ENCODE results near the gene VGLL1. TPM values are rescaled to one million over a fixed set of nuclear protein-coding genes. Genes with fewer than 3 reads are reported as not detected.

The VGLL1 gene, protein sequence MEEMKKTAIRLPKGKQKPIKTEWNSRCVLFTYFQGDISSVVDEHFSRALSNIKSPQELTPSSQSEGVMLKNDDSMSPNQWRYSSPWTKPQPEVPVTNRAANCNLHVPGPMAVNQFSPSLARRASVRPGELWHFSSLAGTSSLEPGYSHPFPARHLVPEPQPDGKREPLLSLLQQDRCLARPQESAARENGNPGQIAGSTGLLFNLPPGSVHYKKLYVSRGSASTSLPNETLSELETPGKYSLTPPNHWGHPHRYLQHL
- total RNA-seq = not detected

DNA sequence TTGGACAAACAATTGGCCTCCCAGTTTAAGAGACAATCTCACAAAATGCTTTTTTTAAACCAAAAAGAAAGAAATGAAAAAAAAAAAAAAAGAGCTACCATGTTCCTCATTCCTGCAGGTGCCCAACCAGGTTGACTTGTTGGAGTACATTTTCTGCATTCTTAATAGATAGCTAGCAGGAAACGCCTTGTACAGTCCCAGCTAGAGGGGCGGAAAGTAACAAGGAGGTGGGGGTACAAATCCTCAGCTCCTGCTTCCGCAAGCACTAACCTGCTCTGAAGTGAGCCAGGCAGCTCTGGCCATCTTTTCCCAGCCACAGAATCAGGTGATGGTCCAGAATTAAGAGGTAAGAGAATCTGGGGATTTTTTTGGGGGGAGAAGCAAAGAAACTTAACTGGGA is at the start of gene VGLL1:
Gene VGLL1 (plus strand): TSS at position 265 of the 400 bp plus-strand sequence. CDS start 3,806 bp downstream, outside the sequence.
- CTCF ChIA-PET = interaction anchor here (0.7 kb wide), 1 partner anchor 280 kb away, joined by 3 read pairs; no protein-coding TSS in a partner anchor
- no peak within 1 kb of the TSS for H3K27ac Mint-ChIP-seq
- no peaks in the 10 kb centered on the region for H3K27me3 Mint-ChIP-seq (ENCODE audit: low read depth)
- no peaks in the 10 kb centered on the region for H3K36me3 Mint-ChIP-seq (ENCODE audit: low read depth)
- intact Hi-C loops (cut with micrococcal nuclease) = no loop called here
- DNase-seq = no peak
- H3K9me3 Mint-ChIP-seq = no peaks in the 10 kb centered on the region
- no peak within 1 kb of the TSS for H3K4me3 Mint-ChIP-seq
- peaks cover 3% of the 10 kb centered on the region for H3K4me1 Mint-ChIP-seq (ENCODE audit: low read depth)

DNA sequence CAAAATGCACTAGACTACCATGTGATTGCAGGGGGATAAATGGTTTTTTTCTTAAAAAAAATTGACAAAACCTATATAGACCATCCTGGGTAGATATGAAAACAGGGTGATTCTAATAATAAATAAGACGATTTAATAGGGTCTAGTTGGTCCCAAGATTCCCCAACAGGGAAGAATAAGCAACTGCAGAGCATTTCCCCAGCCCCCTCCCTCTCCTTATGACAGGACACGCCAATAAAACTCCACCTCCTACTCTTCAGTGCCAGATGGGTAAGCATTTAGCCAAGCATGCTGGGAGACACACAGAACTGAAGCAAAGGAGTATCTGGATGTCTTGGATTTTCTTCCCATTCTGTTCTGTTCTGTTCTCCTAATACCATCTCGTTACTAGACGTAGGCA is 44.4 kb upstream of the VGLL1 start, which contains the start of gene BRS3:
Gene BRS3 (plus strand): TSS at position 301 of the 400 bp plus-strand sequence. CDS start 168 bp downstream, outside the sequence.
- no peaks in the 10 kb centered on the region for H3K36me3 Mint-ChIP-seq (ENCODE audit: low read depth)
- DNase-seq = no peak
- H3K4me3 Mint-ChIP-seq = no peak within 1 kb of the TSS
- H3K4me1 Mint-ChIP-seq (ENCODE audit: low read depth) = no peaks in the 10 kb centered on the region
- no peaks in the 10 kb centered on the region for H3K9me3 Mint-ChIP-seq
- CTCF ChIA-PET = no interaction called here
- intact Hi-C loops (cut with micrococcal nuclease) = no loop called here
- no peak within 1 kb of the TSS for H3K27ac Mint-ChIP-seq
- H3K27me3 Mint-ChIP-seq (ENCODE audit: low read depth) = peaks cover 15% of the 10 kb centered on the region

DNA sequence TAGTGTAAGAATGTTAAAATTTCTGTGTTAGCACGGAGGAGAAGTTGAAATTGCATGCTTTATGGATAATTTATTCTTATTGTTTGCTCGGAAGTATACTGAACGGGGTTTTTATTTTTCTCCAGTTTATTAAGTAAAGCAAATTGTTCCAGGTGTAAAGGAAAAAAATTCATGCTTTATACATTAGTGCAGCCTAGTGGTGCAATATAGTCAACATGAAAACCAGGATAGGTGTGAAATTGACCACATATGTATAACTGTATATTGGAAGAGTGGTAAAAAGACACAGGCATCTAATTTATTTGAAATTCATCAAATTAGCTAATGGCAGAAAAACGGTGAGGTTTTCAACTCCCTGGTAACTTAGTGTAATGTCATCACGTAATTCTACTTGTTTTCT is 43.3 kb upstream of the VGLL1 start:
- Mint-ChIP-seq H3K27me3 (ENCODE audit: low read depth) (peaks cover 13% of the 10 kb centered on the region), H3K9me3 (no peaks in the 10 kb centered on the region), H3K27ac (no peak overlapping the region), H3K4me3 (no peak overlapping the region), H3K4me1 (ENCODE audit: low read depth) (no peaks in the 10 kb centered on the region), H3K36me3 (ENCODE audit: low read depth) (no peaks in the 10 kb centered on the region)
- no peak for DNase-seq
- CTCF ChIA-PET = no interaction called here
- intact Hi-C loops (cut with micrococcal nuclease) = no loop called here

DNA sequence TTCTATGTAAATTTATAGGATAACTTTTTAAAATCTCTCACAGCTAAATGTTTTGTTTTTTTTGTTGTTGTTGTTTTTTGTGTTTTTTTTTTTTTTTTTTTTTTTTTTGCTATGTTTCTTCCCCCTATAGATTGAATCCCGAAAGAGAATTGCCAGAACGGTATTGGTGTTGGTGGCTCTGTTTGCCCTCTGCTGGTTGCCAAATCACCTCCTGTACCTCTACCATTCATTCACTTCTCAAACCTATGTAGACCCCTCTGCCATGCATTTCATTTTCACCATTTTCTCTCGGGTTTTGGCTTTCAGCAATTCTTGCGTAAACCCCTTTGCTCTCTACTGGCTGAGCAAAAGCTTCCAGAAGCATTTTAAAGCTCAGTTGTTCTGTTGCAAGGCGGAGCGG is 40.2 kb upstream of the VGLL1 start:
- Mint-ChIP-seq H3K4me1 (ENCODE audit: low read depth) (peaks cover 3% of the 10 kb centered on the region), H3K36me3 (ENCODE audit: low read depth) (no peaks in the 10 kb centered on the region), H3K27ac (no peak overlapping the region), H3K27me3 (ENCODE audit: low read depth) (peaks cover 13% of the 10 kb centered on the region), H3K9me3 (no peaks in the 10 kb centered on the region), H3K4me3 (no peak overlapping the region)
- DNase-seq = no peak
- CTCF ChIA-PET = interaction anchor here (0.6 kb wide), 1 partner anchor 60 kb away, joined by 5 read pairs; no protein-coding TSS in a partner anchor
- intact Hi-C loops (cut with micrococcal nuclease) = no loop called here

DNA sequence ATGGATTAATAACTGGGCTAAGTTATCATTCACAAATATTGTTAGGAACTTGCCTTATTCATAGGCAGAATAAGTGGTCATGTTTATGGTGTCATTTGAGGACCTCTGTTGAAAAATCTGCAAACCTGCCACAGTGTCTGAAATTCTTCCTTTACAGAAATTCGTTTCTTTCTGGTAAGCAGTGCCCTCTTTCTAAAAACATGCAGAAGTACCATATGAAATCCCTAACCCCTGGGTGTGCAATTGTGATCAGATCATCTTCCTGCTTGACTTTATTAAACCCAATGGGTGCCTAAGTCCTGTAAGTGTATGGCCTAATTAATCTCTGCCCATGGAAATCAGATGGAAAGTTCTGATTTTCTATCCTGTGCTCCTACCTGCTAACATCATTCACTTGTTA is 39.0 kb upstream of the VGLL1 start:
- no peaks in the 10 kb centered on the region for H3K36me3 Mint-ChIP-seq (ENCODE audit: low read depth)
- no peak for DNase-seq

DNA sequence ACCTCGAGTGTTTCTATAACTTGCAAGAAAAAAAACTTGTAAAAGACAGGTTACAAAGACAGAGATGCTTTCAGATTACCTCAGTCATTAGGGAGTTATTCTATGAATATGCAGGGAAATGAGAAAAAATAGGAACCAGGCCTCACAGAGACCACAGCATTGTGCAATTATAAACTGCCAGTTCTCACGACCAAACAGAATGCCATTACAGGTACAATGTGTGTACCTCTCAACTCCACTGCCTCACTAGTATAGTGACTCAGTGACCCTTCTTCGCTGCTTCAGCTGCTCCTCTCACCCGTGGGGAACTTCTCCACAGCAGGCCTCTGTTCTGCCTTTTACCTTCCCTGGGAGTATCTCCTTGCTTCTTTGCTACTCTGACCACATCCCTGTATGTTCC is 37.0 kb upstream of the VGLL1 start:
- Mint-ChIP-seq H3K4me3 (peak overlapping the region; percentile 18), H3K9me3 (no peaks in the 10 kb centered on the region), H3K27ac (no peak overlapping the region), H3K27me3 (ENCODE audit: low read depth) (peaks cover 5% of the 10 kb centered on the region), H3K4me1 (ENCODE audit: low read depth) (peaks cover 13% of the 10 kb centered on the region), H3K36me3 (ENCODE audit: low read depth) (peaks cover 2% of the 10 kb centered on the region)
- CTCF ChIA-PET = interaction anchor here (0.7 kb wide), 1 partner anchor 24 kb away, joined by 3 read pairs; no protein-coding TSS in a partner anchor
- intact Hi-C loops (cut with micrococcal nuclease) = loop anchor here (5.0 kb wide), 3 partner anchors 162 to 537 kb away; partner anchors contain the start of gene GPR101
- no peak for DNase-seq

More for the DNA sequence above, 39.0 kb upstream of the VGLL1 start:
- Mint-ChIP-seq H3K9me3 (no peaks in the 10 kb centered on the region), H3K27ac (no peak overlapping the region), H3K27me3 (ENCODE audit: low read depth) (peaks cover 13% of the 10 kb centered on the region), H3K4me1 (ENCODE audit: low read depth) (peaks cover 3% of the 10 kb centered on the region), H3K4me3 (no peak overlapping the region)
- CTCF ChIA-PET = no interaction called here
- intact Hi-C loops (cut with micrococcal nuclease) = no loop called here

DNA sequence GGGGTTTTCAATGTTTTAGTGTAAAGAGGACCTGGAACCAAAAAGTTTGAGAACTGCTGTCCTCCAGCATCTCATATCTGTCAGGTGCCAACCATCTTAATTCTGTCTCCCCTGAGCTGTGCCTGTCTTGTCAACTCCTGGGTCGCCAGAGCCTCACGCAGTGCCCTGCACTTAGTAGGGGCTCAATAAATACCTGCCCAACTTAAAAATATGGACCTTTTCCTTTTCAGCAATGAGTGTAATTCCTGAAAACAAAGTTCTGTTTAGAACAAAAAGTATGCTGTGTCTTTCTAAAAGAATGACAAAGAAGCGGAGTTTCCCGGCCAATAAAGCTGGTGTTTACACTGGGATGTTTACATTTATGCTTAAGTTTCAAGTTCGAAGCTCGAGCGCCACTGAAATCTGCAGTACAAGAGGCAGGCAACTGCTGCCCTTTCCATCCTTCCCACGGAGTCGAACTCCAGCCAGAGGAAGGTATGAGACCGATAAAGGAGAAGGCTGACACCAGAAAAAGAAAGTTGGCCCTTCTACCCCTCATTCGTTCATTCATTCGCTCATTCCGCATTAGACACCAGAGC is 35.7 kb upstream of the VGLL1 start:
- no peak for DNase-seq
- Mint-ChIP-seq H3K4me3 (peak overlapping the region; percentile 87), H3K4me1 (ENCODE audit: low read depth) (peaks cover 15% of the 10 kb centered on the region), H3K27ac (peak overlapping the region; percentile 94), H3K27me3 (ENCODE audit: low read depth) (no peaks in the 10 kb centered on the region), H3K36me3 (ENCODE audit: low read depth) (peaks cover 3% of the 10 kb centered on the region), H3K9me3 (no peaks in the 10 kb centered on the region)
- CTCF ChIA-PET = no interaction called here
- intact Hi-C loops (cut with micrococcal nuclease) = loop anchor here (1.0 to 5.0 kb wide), 12 partner anchors 89 to 975 kb away; partner anchors contain the start of genes FHL1, GPR101, INTS6L and MAP7D3

DNA sequence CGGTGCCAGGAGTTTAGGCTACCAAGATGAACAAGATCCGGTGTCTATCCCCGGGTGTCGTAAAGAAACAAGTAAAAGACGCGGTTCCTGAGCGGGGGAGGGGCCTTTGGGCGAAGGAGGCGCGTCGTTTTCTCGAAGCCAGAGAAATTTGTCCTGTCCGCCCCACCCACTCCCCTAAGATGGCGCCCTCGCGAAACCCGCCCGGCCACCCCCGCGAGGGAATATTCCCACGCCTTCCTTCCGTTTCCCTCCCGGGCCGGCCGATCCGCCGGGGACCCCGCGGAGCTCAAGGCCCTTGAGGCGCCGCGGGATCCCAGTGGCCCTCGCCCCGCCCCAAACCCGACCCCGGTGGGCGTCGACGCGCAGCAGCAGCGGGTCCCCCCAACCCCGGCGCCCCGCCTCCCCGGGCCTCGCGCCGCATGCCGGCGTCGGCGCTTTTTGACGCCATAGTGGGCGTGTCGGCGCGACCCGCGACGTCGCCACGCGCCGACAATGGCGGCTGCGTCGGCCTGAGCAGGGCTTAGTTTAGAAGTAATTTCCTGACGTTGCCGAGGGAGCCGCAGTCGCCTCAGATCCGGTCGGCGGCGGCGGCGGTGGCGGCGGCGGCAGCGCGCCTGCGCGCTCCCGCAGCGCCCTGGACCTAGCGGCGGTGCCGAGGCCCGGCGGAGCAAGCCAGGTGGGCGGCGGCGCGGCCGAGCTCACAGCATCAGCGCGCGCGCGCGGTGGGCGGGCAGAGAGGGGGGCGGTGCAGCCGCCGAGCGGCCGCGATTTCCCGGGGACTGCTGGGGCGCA is 35.1 kb upstream of the VGLL1 start:
- CTCF ChIA-PET = no interaction called here
- Mint-ChIP-seq H3K27ac (peak overlapping the region; percentile 94), H3K27me3 (ENCODE audit: low read depth) (no peaks in the 10 kb centered on the region), H3K9me3 (no peaks in the 10 kb centered on the region), H3K4me3 (peak overlapping the region; percentile 90), H3K4me1 (ENCODE audit: low read depth) (peaks cover 18% of the 10 kb centered on the region), H3K36me3 (ENCODE audit: low read depth) (peaks cover 6% of the 10 kb centered on the region)
- peak; percentile 93 for DNase-seq
- intact Hi-C loops (cut with micrococcal nuclease) = loop anchor here (1.0 to 5.0 kb wide), 16 partner anchors 80 to 976 kb away; partner anchors contain the start of genes FHL1, GPR101, INTS6L and MAP7D3

DNA sequence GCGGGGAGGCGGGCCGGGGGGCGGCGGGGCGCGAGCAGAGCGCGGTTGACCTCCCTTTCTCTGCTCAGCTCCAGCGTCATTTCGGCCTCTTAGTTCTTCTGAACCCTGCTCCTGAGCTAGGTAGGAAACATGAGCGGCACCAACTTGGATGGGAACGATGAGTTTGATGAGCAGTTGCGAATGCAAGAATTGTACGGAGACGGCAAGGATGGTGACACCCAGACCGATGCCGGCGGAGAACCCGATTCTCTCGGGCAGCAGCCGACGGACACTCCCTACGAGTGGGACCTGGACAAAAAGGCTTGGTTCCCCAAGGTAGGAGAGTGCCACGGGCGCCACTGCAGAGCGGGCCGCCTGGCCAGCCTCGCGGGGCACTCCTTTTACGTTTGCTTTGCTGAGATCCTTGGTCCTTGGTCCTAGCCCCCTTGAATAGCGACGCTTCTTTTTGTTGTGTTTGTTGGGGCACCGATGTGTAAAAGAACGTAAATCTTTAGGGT is 34.4 kb upstream of the VGLL1 start, which contains the start of gene HTATSF1:
Gene HTATSF1 (plus strand): TSS at position 37 of the 497 bp plus-strand sequence. CDS start 93 bp downstream, at position 130.
- H3K4me1 Mint-ChIP-seq (ENCODE audit: low read depth) = peaks cover 18% of the 10 kb centered on the region
- peak within 1 kb of the TSS; percentile 94 for H3K27ac Mint-ChIP-seq
- peak within 1 kb of the TSS; percentile 90 for H3K4me3 Mint-ChIP-seq
- no peak for DNase-seq
- CTCF ChIA-PET = no interaction called here
- intact Hi-C loops (cut with micrococcal nuclease) = loop anchor here (1.0 to 5.0 kb wide), 12 partner anchors 80 to 977 kb away; partner anchors contain the start of genes FHL1, GPR101, INTS6L and MMGT1
- peaks cover 6% of the 10 kb centered on the region for H3K36me3 Mint-ChIP-seq (ENCODE audit: low read depth)
- H3K9me3 Mint-ChIP-seq = no peaks in the 10 kb centered on the region
- H3K27me3 Mint-ChIP-seq (ENCODE audit: low read depth) = no peaks in the 10 kb centered on the region

DNA sequence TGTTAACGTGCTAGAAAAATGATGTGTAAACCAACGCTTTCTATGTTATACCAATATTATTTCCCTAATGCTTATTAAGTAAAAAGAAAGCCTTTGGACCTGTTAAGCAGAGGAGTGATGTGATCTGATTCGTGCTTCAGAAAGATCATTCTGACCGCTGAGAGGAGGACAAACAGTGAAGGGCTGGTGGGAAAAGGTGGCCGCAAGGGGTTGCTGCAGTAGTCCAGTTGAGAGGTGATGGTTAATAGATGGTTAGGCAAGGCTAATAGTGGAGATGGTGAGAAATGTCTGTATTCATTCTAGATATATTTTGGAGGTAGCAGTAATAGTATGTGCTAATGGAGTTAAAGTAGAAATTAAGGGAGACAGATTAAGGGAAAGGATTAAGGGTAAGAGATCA is 12.9 kb upstream of the VGLL1 start:
- no peaks in the 10 kb centered on the region for H3K36me3 Mint-ChIP-seq (ENCODE audit: low read depth)
- H3K4me3 Mint-ChIP-seq = no peak overlapping the region
- no peaks in the 10 kb centered on the region for H3K9me3 Mint-ChIP-seq
- peaks cover 9% of the 10 kb centered on the region for H3K4me1 Mint-ChIP-seq (ENCODE audit: low read depth)
- CTCF ChIA-PET = no interaction called here
- no peaks in the 10 kb centered on the region for H3K27me3 Mint-ChIP-seq (ENCODE audit: low read depth)
- intact Hi-C loops (cut with micrococcal nuclease) = no loop called here
- DNase-seq = no peak
- no peak overlapping the region for H3K27ac Mint-ChIP-seq

DNA sequence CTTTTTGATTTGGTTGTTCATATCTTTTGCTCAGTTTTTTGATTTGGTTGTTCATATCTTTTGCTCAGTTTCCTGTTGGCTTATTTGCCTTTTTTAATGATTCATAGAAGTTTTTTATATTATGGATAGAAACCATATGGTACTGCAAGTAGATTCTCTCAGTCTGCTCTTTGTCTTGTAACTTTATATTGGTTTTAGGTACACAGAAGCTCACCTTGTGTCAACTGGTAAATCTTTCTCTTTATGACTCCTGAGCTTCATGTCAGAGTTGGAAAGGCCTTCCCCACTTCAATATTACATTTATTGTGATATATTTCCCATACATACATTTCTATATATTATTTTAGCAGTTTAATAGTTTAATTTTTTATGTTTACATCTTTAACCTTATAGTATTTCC is 8.2 kb upstream of the VGLL1 start:
- no peak for DNase-seq
- no peaks in the 10 kb centered on the region for H3K27me3 Mint-ChIP-seq (ENCODE audit: low read depth)
- no peak overlapping the region for H3K27ac Mint-ChIP-seq
- intact Hi-C loops (cut with micrococcal nuclease) = no loop called here
- CTCF ChIA-PET = interaction anchor here (0.6 kb wide), 1 partner anchor 254 kb away, joined by 6 read pairs; no protein-coding TSS in a partner anchor
- H3K4me3 Mint-ChIP-seq = no peak overlapping the region
- no peaks in the 10 kb centered on the region for H3K36me3 Mint-ChIP-seq (ENCODE audit: low read depth)
- peaks cover 9% of the 10 kb centered on the region for H3K4me1 Mint-ChIP-seq (ENCODE audit: low read depth)
- H3K9me3 Mint-ChIP-seq = no peaks in the 10 kb centered on the region

Data from activated naive CD4-positive, alpha-beta T cell treated with anti-CD3 and anti-CD28 coated beads for 36 hours (primary cell).